K562 (cell line): ENCODE data around the gene PPIL6. TPM values are rescaled to one million over a fixed set of nuclear protein-coding genes. Genes with fewer than 3 reads are reported as not detected.
A peak's percentile ranks its signal among the peaks of the same experiment; 100 is the strongest.

Experiments
- FOSL1 ChIP-seq: fragments of 200-800 bp; sonication (Bioruptor generic); conservative IDR thresholded peaks from 2 replicates; pipeline ENCODE4 v1.6.1; 2016; ENCODE audit warnings: missing genetic modification characterization, missing compliant biosample characterization
- FOXP1 ChIP-seq: sonication (generic); formaldehyde crosslinking; IDR thresholded peaks from 2 replicates; pipeline ENCODE4 v1.8.0; 2022; ENCODE audit warnings: mild to moderate bottlenecking, missing genetic modification reagents
- FUS ChIP-seq: fragments of 200-400 bp; formaldehyde crosslinking; optimal IDR thresholded peaks from 2 replicates; pipeline ENCODE3; 2017; ENCODE audit warnings: low read depth, low read length
- MIER1 ChIP-seq: fragments of 450-650 bp; IDR thresholded peaks from 2 replicates; pipeline ENCODE4 v1.6.1; 2016; ENCODE audit warnings: antibody characterized with exemption, mild to moderate bottlenecking, low read depth
- NR3C1 ChIP-seq: sonication (generic); formaldehyde crosslinking; IDR thresholded peaks from 2 replicates; pipeline ENCODE4 v1.8.1; 2022; ENCODE audit warnings: missing genetic modification reagents
- PURB ChIP-seq: sonication (generic); formaldehyde crosslinking; IDR thresholded peaks from 2 replicates; pipeline ENCODE4 v1.9.0; 2021; ENCODE audit warnings: low read depth, mild to moderate bottlenecking, missing genetic modification reagents
- SMC3 ChIP-seq: conservative IDR thresholded peaks from 2 replicates; pipeline ENCODE4 v1.6.1; 2011; ENCODE audit warnings: low read depth, low read length, improper control_type of control experiment; ENCODE audit not compliant: insufficient read depth
- TBL1XR1 ChIP-seq, 2 experiments: IDR thresholded peaks; 2 replicates each; pipeline ENCODE4 v1.6.1; 2012; ENCODE audit warnings: improper control_type of control experiment in 2 of 2, low read length in 2 of 2, mild to moderate bottlenecking in 1 of 2
- TCF7 ChIP-seq: sonication (generic); IDR thresholded peaks from 2 replicates; pipeline ENCODE4 v1.6.1; 2016; ENCODE audit warnings: antibody characterized with exemption, borderline replicate concordance
- TGIF2 ChIP-seq: sonication (generic); formaldehyde crosslinking; IDR thresholded peaks from 2 replicates; pipeline ENCODE4 v1.8.1; 2022; ENCODE audit warnings: mild to moderate bottlenecking, missing genetic modification reagents, moderate library complexity
- XRCC4 ChIP-seq: IDR thresholded peaks from one replicate; pipeline ENCODE4 v1.6.1; 2011; ENCODE audit not compliant: insufficient read depth, insufficient read length; ENCODE audit errors: extremely low read depth
- ZNF174 ChIP-seq: fragments of 250-450 bp; sonication (Bioruptor Pico); IDR thresholded peaks from 2 replicates; pipeline ENCODE4 v1.4.0; 2020; ENCODE audit warnings: mild to moderate bottlenecking
- ZNF436 ChIP-seq: fragments of 250-450, 450-650 bp; sonication (Bioruptor Pico); formaldehyde crosslinking; IDR thresholded peaks from 2 replicates; pipeline ENCODE4 v1.7.0; 2020; ENCODE audit warnings: mild to moderate bottlenecking
- ZNF766 ChIP-seq: fragments of 200-800 bp; sonication (Bioruptor generic); conservative IDR thresholded peaks from 2 replicates; pipeline ENCODE4 v1.6.1; 2016; ENCODE audit warnings: missing genetic modification characterization, missing compliant biosample characterization
- ZSCAN32 ChIP-seq: fragments of 450-650 bp; formaldehyde crosslinking; IDR thresholded peaks from 2 replicates; pipeline ENCODE4 v1.4.0; 2020; ENCODE audit warnings: mild to moderate bottlenecking, moderate library complexity
- polyA plus RNA-seq, 8 experiments: library from polyadenylated mRNA; depleted of rRNA in 4 of 8; stranded (reverse) in 5 of 8; unstranded in 3 of 8; fragments of >200 nt; fragmentation: Nextera tagmentation in 2 of 8; fragmentation: Illumina TruSeq in 1 of 8; extraction: Ambion mirVana in 2 of 8; extraction: Trizol in 1 of 8; gene quantifications; 2 replicates each; pipeline versions ENCODE4 v1.2.1 to v1.2.3, GENCODE V29; 2011 to 2014; ENCODE audit warnings: inconsistent platforms in 1 of 8, missing spikeins in 1 of 8
- total RNA-seq, 7 experiments: library from RNA; depleted of rRNA in 6 of 7; stranded (reverse); fragments of >200 nt in 6 of 7; fragmentation: Illumina TruSeq in 2 of 7; extraction: Trizol in 2 of 7; gene quantifications; 2 replicates each; pipeline versions ENCODE4 v1.2.1 to v1.2.3, GENCODE V29; 2011 to 2021; ENCODE audit warnings: low replicate concordance in 1 of 7
- TF ChIP-seq, protein P1 (sequence below), 2 experiments: IDR thresholded peaks; 2 replicates each; pipeline ENCODE4 v1.6.1; 2012; ENCODE audit warnings: improper control_type of control experiment in 2 of 2, low read depth in 2 of 2, low read length in 2 of 2, borderline replicate concordance in 1 of 2
- TF ChIP-seq, protein P2 (sequence below): fragments of 250-450 bp; sonication (Bioruptor Pico); IDR thresholded peaks from 2 replicates; pipeline ENCODE4 v1.5.0; 2021
- TF ChIP-seq, protein P3 (sequence below): sonication (generic); IDR thresholded peaks from 2 replicates; pipeline ENCODE4 v1.6.1; 2016
- TF ChIP-seq, protein P4 (sequence below), 2 experiments: fragments of 450-650 bp; IDR thresholded peaks; 2 replicates each; pipeline ENCODE4 v1.6.1; 2018; ENCODE audit warnings: mild to moderate bottlenecking in 2 of 2, low read depth in 1 of 2; ENCODE audit not compliant: partially characterized antibody in 2 of 2

PPIL6 gene
- total and polyA plus RNA-seq, 9 of the 15 experiments (the other 6 are each of a cell fraction or from before 2014, with no cell fraction given): 0.03 to 0.98 (median 0.41) TPM; not detected in 1

DNA sequence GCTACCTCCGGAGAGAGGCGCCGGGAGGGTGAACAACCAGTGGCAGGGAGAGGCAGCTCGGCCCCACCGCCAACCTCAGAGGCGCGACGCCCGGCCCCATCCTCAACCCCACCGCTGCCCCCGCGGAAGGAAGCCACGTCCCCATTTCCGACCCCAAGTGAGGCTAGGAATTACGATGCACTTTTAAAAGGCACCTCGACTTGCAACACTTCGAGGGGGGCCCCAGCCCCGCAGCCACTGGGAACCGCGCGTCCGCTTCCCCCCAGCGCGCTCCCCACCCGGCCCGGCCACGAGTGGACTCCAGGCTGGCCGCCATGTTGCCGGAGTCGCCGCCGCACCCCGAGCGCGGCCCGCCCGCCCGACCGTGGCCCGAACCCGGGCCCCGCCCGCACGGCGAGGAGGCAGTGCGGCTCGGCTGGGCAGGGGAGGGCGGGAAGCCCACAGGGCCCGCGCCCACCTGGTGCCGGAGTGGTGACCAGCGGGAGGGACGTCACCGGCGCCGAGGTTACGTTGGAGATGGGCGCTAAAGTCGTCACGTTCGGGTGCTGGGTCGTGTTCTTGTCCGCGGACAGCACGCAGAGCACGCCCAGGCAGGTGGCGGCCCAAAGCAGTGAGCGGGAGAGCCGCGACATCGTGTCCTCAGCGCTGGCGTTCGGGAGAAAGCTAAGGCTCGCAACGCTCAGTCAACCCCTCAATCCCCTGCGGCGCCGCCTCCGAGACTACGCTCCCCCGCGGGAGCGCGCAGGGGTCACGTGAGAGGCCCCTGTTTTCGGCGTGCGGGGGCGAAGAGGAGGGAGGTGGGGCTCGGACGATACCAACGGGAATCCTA, 58.5 kb downstream of the PPIL6 start, which contains the start of gene CD164 (continued):
- TF ChIP-seq, protein P1, sequence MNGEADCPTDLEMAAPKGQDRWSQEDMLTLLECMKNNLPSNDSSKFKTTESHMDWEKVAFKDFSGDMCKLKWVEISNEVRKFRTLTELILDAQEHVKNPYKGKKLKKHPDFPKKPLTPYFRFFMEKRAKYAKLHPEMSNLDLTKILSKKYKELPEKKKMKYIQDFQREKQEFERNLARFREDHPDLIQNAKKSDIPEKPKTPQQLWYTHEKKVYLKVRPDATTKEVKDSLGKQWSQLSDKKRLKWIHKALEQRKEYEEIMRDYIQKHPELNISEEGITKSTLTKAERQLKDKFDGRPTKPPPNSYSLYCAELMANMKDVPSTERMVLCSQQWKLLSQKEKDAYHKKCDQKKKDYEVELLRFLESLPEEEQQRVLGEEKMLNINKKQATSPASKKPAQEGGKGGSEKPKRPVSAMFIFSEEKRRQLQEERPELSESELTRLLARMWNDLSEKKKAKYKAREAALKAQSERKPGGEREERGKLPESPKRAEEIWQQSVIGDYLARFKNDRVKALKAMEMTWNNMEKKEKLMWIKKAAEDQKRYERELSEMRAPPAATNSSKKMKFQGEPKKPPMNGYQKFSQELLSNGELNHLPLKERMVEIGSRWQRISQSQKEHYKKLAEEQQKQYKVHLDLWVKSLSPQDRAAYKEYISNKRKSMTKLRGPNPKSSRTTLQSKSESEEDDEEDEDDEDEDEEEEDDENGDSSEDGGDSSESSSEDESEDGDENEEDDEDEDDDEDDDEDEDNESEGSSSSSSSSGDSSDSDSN (IDR thresholded peaks at IDR 0.05; ENCODE audit: borderline replicate concordance in 1 of 2, low read depth in 2 of 2, low read length in 2 of 2): peak; percentile 67 to 88; a peak in 3 of 4 replicates
- TF ChIP-seq SMC3 (no peak), MIER1 (no peak; the same call in 1 of the 2 replicates), TCF7 (no peak), PURB (CRISPR knock-in tag) (no peak), TGIF2 (CRISPR knock-in tag) (no peak), FOXP1 (CRISPR knock-in tag) (no peak; the same call in 1 of the 2 replicates), TBL1XR1 (IDR thresholded peaks at IDR 0.05; ENCODE audit: low read length in 2 of 2) (peak; percentile 68; a peak in 3 of 4 replicates), NR3C1 (CRISPR knock-in tag) (0 out of 2 replicates have a peak, but pooled peaks have one; percentile 11), ZNF436 (CRISPR knock-in tag) (no peak), FOSL1 (tag) (peak; percentile 8), ZSCAN32 (CRISPR knock-in tag) (0 out of 2 replicates have a peak, but pooled peaks have one; percentile 50), FUS (no peak), ZNF766 (CRISPR knock-in tag) (no peak), ZNF174 (no peak), XRCC4 (no peak)
- TF ChIP-seq, protein P2, sequence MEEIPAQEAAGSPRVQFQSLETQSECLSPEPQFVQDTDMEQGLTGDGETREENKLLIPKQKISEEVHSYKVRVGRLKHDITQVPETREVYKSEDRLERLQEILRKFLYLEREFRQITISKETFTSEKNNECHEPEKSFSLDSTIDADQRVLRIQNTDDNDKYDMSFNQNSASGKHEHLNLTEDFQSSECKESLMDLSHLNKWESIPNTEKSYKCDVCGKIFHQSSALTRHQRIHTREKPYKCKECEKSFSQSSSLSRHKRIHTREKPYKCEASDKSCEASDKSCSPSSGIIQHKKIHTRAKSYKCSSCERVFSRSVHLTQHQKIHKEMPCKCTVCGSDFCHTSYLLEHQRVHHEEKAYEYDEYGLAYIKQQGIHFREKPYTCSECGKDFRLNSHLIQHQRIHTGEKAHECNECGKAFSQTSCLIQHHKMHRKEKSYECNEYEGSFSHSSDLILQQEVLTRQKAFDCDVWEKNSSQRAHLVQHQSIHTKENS (CRISPR knock-in tag): no peak
- TF ChIP-seq, protein P3, sequence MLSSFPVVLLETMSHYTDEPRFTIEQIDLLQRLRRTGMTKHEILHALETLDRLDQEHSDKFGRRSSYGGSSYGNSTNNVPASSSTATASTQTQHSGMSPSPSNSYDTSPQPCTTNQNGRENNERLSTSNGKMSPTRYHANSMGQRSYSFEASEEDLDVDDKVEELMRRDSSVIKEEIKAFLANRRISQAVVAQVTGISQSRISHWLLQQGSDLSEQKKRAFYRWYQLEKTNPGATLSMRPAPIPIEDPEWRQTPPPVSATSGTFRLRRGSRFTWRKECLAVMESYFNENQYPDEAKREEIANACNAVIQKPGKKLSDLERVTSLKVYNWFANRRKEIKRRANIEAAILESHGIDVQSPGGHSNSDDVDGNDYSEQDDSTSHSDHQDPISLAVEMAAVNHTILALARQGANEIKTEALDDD: no peak; the same call in 1 of the 2 replicates
- TF ChIP-seq, protein P4, sequence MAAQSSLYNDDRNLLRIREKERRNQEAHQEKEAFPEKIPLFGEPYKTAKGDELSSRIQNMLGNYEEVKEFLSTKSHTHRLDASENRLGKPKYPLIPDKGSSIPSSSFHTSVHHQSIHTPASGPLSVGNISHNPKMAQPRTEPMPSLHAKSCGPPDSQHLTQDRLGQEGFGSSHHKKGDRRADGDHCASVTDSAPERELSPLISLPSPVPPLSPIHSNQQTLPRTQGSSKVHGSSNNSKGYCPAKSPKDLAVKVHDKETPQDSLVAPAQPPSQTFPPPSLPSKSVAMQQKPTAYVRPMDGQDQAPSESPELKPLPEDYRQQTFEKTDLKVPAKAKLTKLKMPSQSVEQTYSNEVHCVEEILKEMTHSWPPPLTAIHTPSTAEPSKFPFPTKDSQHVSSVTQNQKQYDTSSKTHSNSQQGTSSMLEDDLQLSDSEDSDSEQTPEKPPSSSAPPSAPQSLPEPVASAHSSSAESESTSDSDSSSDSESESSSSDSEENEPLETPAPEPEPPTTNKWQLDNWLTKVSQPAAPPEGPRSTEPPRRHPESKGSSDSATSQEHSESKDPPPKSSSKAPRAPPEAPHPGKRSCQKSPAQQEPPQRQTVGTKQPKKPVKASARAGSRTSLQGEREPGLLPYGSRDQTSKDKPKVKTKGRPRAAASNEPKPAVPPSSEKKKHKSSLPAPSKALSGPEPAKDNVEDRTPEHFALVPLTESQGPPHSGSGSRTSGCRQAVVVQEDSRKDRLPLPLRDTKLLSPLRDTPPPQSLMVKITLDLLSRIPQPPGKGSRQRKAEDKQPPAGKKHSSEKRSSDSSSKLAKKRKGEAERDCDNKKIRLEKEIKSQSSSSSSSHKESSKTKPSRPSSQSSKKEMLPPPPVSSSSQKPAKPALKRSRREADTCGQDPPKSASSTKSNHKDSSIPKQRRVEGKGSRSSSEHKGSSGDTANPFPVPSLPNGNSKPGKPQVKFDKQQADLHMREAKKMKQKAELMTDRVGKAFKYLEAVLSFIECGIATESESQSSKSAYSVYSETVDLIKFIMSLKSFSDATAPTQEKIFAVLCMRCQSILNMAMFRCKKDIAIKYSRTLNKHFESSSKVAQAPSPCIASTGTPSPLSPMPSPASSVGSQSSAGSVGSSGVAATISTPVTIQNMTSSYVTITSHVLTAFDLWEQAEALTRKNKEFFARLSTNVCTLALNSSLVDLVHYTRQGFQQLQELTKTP (IDR thresholded peaks at IDR 0.05; ENCODE audit: low read depth in 1 of 2, partially characterized antibody in 2 of 2): peak in 1 of 2 experiments; percentile 68
